GDM1 (cell line): ENCODE results near the gene TUBB1.
A peak's percentile ranks its signal among the peaks of the same experiment; 100 is the strongest.

Source experiments
- DNase-seq: peaks from one replicate; lab custom pipeline; 2025; lab: John Stamatoyannopoulos, UW

TUBB1 gene

GRCh38 chr20:59042796-59043631 lies 23.8 kb downstream of the TUBB1 start:
- peak; percentile 92 for DNase-seq

GRCh38 chr20:59043698-59044097 lies 24.5 kb downstream of the TUBB1 start:
- no peak for DNase-seq

DNA sequence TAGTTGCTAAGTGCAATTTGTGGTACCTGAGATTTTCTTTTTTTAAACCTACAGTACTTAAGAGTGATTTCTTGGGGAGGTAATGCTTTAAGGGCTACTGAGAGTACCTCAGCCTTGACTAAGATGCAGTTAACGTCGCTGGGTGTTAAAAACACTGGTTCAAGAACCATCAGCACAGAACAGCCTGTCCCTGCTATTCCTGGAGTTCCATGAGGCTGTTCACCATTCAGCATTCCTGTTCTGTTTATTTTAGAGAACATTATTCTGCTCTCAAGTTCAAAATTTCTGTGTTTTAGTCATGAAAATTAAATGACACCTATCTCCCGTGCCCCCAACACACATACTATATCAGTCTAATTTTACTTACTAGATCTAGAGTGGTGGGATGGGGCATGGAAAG lies 25.1 kb downstream of the TUBB1 start:
- no peak for DNase-seq

DNA sequence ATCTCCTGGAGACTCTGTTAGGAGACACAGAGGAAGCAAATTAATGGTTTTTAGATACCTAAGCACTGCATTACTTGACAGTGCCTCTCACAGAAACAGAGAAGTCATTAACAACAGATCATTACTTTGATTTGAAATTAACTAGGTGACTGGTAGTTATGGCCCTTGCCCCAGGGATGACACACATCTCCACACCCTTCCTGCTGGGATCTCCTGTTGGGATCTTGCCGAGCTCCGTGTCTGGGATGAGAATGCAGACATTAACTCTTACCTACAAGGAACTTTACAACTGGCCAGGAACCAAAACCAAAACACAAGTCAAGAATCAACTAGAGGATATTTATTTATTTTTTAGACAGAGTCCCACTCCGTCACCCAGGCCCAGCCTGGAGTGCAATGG lies 25.6 kb downstream of the TUBB1 start:
- DNase-seq = no peak

DNA sequence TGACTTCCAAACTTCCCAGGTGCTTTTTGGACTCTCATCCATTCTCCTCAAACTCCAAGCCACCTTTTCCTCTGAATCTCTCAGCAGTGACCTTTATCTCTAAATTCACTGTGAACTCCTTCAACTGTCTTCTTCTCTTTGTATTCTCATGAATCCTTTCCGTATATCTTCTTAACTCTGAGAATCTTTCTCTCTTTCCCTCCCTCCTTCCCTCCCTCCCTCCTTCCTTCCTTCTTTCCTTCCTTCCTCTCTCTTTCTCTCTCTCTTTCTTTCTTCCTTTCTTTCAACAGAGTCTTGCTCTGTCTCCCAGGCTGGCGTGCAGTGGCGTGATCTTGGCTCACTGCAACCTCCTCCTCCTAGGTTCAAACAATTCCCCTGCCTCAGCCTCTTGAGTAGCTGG lies 27.6 kb downstream of the TUBB1 start:
- DNase-seq = no peak

- no peak for DNase-seq
These were observed 28.9 kb downstream of the TUBB1 start for GRCh38 chr20:59047938-59048680.

GRCh38 chr20:59048681-59049030 lies 29.4 kb downstream of the TUBB1 start:
- no peak for DNase-seq

DNA sequence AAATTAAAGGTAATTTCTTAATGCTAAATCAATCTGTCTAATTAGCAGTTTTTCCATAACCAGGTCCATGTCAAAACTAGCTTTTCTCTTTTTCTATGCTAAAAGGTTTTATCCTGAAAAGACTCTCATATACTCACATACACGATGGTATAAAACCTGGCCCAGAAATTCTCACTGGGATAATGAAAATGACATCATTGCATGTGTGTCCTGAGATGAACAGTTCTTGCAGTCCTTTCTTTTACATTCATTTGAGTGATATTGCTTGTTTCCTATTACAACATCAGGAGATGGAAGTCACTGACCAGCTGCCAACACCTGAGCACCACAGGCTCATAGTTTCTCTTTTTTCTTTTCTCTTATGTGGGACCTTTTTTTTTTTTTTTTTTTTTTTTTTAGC lies 31.2 kb downstream of the TUBB1 start:
- DNase-seq = no peak

GRCh38 chr20:59051666-59052185 lies 32.5 kb downstream of the TUBB1 start:
- DNase-seq = no peak

DNA sequence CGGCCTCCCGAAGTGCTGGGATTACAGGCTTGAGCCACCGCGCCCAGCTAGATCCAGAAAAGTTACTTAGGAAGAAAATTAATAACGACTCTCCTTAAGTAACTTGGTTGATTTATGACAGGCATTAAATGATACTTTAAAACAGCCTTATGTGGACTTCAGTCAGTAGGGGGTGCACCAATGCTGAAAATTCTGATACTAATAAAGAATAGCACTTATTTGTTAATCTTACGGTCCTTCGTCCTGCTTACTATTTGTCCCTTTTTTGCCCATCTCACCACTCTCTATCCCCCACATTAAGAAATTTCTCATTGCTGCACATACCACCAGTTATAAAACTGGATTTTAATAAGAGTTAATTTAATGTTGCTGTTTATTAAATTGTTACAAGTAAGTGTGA lies 36.1 kb downstream of the TUBB1 start:
- DNase-seq = no peak

DNA sequence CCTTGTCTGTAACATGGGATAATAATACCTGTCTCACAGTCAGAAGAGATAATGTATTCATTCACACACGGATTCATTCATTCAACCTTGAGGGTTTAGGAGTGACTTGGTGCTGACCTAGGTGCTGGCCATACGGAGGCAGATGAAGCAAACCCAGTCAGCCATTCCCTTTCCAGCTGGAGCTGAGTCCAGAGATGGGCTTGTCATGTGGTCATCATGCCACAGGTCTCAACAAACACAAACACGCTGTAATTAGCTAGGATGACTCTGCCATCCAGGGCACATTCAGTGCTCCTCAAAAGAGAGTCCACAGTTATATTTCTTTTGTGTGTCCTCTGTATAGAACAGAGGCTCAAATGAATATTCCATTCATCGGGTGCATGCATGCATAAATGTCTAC lies 42.9 kb downstream of the TUBB1 start:
- DNase-seq = no peak

GRCh38 chr20:59063358-59064213 lies 44.4 kb downstream of the TUBB1 start:
- DNase-seq = no peak

- DNase-seq = no peak
These were observed 45.0 kb downstream of the TUBB1 start for GRCh38 chr20:59064214-59064722.

- DNase-seq = no peak
These were observed 49.3 kb downstream of the TUBB1 start for GRCh38 chr20:59068534-59068933.

GRCh38 chr20:59069026-59069425 lies 49.8 kb downstream of the TUBB1 start:
- DNase-seq = no peak

DNA sequence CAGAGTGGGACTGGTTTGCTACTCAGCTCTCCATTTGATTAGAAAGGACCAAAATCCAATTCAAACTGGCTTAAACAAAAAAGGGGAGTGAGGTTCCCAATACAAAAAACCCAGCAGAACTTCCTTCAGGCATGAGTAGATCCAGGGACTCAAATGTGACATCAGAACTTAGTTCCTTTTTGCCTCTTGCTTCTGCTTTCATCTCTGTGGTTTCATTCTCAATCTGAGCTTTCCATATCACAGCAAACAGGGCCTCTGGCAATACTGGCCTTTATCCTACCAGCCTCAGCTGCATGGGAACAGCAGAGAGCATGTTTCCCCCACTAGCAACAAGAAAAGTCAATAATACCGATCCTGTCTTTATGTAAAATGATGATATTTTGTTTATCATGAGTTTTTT lies 52.0 kb downstream of the TUBB1 start:
- no peak for DNase-seq

- no peak for DNase-seq
These were observed 54.4 kb downstream of the TUBB1 start for GRCh38 chr20:59073582-59073981.

DNA sequence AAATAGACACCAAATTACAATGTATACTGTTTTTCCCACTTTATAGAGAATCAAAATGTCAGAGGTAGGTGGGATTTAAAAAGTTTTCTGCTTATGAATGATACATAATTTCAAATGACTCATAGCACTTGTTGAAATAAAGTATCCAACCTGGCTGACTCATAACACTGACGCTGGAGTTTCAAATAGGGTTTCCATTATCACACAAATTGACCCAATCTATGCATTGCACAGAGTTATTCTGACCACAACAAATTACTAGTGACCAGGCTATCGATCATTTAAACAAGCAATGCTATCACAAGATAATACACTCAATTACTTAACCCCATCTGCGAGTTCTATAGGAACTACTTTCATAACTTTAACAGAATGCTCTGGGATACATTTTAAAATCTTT lies 55.2 kb downstream of the TUBB1 start:
- DNase-seq = no peak

DNA sequence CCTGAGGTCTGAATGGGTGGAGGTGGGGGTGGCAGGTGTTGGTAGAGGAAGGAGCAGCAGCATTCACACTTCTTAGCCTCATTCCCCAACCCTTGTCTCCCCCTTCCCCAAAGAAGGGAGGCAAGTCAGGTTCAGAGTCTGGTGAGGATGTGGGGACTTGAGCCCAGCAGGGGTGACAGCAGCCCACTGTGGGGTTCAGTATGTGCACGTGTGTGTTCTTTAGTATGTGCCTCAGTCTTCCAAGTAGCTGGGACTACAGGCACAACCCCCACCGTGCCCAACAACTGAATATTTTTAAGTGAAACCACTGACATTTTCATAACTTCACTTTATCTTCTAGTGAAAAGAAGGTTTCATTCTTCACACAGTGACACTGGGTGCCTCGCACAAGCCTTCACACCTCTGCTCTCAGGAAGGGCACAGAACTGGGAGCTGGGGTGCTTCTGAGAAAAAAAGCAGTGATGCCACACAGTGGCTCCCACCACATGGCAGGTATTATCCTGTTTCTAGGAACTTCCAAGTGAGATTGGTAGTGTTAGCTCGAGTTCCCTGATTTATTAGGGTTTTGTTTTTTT lies 56.8 kb downstream of the TUBB1 start:
- no peak for DNase-seq
